Thyroid gland (tissue), 4 donors: ENCODE results near the gene ITGA2B.
"Not testable (repeated sequence)": the region's sequence is repeated elsewhere in the genome, so short reads cannot be mapped to it uniquely, and the experiment has no call there.

Experiments used
- CTCF ChIP-seq, 6 experiments: fragments of 200-600 bp in 3 of 6; fragments of 450-650 bp in 3 of 6; sonication (generic) in 3 of 6; IDR thresholded peaks; one replicate each; pipeline ENCODE4 v1.5.1; 2016 to 2019; ENCODE audit warnings: antibody characterized with exemption in 6 of 6, mild to moderate bottlenecking in 2 of 6, inconsistent platforms in 1 of 6, moderate library complexity in 1 of 6
- POLR2A ChIP-seq, 2 donors: fragments of 450-650 bp; IDR thresholded peaks; one replicate each; pipeline ENCODE4 v1.6.1; 2017; ENCODE audit warnings: antibody characterized with exemption in 2 of 2, mild to moderate bottlenecking in 2 of 2, moderate library complexity in 1 of 2

GRCh38 chr17:44330263-44330662, 59.2 kb downstream of the ITGA2B start:
- TF ChIP-seq POLR2A, CTCF (IDR thresholded peaks at IDR 0.05): not testable (repeated sequence)
